HUES6 (cell line): ENCODE data around the gene SCIN.

Source experiments
- H3K27ac ChIP-seq: 2 replicates; pipeline ENCODE4 v1.7.0; 2013; ENCODE audit warnings: low read depth, mild to moderate bottlenecking, low read length, inconsistent platforms
- H3K27me3 ChIP-seq: 2 replicates; pipeline ENCODE4 v1.6.1; 2013; ENCODE audit warnings: low read length; ENCODE audit not compliant: control insufficient read depth, insufficient read depth
- H3K36me3 ChIP-seq: 2 replicates; pipeline ENCODE4 v1.6.1; 2013; ENCODE audit warnings: low read length; ENCODE audit not compliant: control insufficient read depth, insufficient read depth
- H3K4me1 ChIP-seq: 2 replicates; pipeline ENCODE4 v1.6.1; 2013; ENCODE audit warnings: low read length; ENCODE audit not compliant: control insufficient read depth, insufficient read depth
- H3K4me3 ChIP-seq: 2 replicates; pipeline ENCODE4 v1.5.1; 2013; ENCODE audit warnings: low read depth, low read length
- H3K9ac ChIP-seq: one replicate; pipeline ENCODE4 v1.6.1; 2013; ENCODE audit warnings: mild to moderate bottlenecking, low read length
- H3K9me3 ChIP-seq: 2 replicates; pipeline ENCODE4 v1.6.1; 2013; ENCODE audit warnings: low read depth, low read length; ENCODE audit not compliant: control insufficient read depth, insufficient read depth

SCIN gene

DNA sequence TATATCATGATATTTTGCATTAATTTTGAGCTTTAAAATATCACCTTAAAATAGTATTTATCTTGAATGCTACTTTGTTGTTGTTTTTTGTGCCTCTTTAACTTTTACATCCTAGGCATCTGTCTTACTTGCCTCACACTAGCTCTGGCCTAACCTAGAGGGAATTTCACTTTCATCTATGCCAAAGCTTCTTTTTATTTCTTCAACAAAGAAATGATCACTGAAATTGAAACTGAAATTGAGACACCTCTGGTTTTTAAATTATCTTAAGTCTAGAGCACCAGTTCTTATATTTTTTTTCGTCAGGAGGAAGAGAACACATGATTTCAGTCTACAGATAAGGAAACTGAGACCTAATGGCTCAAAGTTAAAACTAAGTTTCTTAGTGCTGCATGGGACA lies 3.5 kb upstream of the SCIN start:
- Histone ChIP-seq H3K9ac (no peak overlapping the region), H3K27ac (no peak overlapping the region), H3K9me3 (no peaks in the 10 kb centered on the region), H3K4me3 (no peak overlapping the region), H3K36me3 (no peaks in the 10 kb centered on the region), H3K27me3 (peaks cover 42% of the 10 kb centered on the region), H3K4me1 (peaks cover 5% of the 10 kb centered on the region; the same call in 1 of the 2 replicates)

DNA sequence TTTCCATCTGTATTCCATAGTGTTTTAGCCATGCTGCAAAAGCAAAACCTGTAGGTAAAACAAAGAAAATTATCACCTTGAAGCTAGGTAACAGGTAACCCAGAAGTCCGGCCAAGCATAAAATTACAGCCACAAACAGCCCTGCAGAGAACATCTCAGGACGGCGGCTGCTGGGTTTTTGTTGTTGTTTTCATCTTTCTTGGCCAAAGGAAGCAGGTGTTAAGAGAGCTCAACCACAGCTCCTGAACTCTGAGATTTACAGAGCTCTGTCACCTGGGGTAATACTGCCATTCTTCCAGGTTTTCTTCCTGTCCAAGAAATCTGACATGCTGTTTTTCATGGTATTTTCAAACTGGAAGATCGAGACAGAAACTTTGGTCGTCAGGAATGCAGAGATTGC lies 847 bp upstream of the SCIN start:
- Histone ChIP-seq H3K4me1 (peaks cover 5% of the 10 kb centered on the region; the same call in 1 of the 2 replicates), H3K9ac (no peak overlapping the region), H3K27ac (no peak overlapping the region), H3K9me3 (no peaks in the 10 kb centered on the region), H3K27me3 (peaks cover 58% of the 10 kb centered on the region), H3K36me3 (no peaks in the 10 kb centered on the region), H3K4me3 (0 out of 2 replicates have a peak overlapping the region, but pooled peaks have one; percentile 58)

- H3K9ac ChIP-seq: no peak overlapping the region
- H3K36me3 ChIP-seq: no peaks in the 10 kb centered on the region
- peak overlapping the region; percentile 58 for H3K4me3 ChIP-seq
- peaks cover 58% of the 10 kb centered on the region for H3K27me3 ChIP-seq
- no peaks in the 10 kb centered on the region for H3K9me3 ChIP-seq
- peaks cover 5% of the 10 kb centered on the region; the same call in 1 of the 2 replicates for H3K4me1 ChIP-seq
- no peak overlapping the region for H3K27ac ChIP-seq
These were observed 369 bp upstream of the SCIN start for GRCh38 chr7:12570168-12570533.

DNA sequence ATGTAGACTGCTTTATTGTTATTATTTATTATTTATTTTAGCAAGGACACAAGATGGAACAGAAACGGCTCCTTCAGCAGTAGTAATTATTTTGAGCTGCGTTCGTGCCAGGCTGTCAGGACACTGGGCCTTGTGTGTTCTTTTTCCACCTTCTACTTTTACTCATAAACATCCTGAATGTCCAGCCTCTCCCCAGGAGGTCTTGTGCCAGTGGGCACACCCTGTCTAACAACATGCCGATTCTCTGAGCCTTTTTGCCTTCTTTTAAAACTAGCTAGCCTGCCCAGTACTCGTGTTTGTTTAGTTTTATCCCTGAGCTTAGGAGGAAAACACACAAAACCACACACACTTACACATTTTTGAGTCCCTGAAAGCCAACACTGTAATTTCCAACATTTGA lies 1.2 kb downstream of the SCIN start:
- Histone ChIP-seq H3K4me3 (no peak overlapping the region), H3K27me3 (peaks cover 58% of the 10 kb centered on the region), H3K9me3 (no peaks in the 10 kb centered on the region), H3K36me3 (no peaks in the 10 kb centered on the region), H3K9ac (no peak overlapping the region), H3K4me1 (peaks cover 5% of the 10 kb centered on the region; the same call in 1 of the 2 replicates), H3K27ac (no peak overlapping the region)

DNA sequence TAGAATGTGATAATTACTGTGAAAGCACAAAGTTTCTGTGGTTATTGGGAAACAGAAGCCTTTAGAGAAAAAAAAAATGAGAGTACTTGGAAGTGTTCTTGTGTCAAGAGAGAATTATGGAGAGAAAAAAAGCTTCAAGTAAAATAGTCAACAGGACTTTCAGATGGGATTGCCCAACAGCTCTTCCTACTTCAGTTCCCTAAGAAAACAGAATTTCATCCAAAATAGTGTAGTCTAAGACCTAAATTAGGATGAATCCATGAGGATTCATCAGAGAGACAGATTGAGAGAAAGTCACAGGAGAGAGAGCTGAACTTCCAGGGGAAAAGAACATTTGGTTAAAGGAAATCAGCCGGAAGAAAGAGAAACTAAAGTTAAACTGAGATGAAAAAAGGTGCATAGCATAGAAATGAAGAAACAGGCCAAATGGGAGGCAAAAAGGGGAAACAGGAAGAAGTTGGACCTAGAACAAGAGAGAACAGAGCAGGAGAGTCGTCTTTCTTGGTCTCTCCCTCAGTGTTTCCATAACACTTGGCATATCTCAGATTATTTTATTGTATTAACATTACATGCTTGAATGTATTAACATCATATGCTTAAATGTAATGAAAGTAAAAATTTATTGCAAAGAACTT lies 2.5 kb downstream of the SCIN start:
- H3K9me3 ChIP-seq: no peaks in the 10 kb centered on the region
- H3K4me1 ChIP-seq: peaks cover 5% of the 10 kb centered on the region; the same call in 1 of the 2 replicates
- no peak overlapping the region for H3K9ac ChIP-seq
- peaks cover 55% of the 10 kb centered on the region for H3K27me3 ChIP-seq
- H3K36me3 ChIP-seq: no peaks in the 10 kb centered on the region
- H3K4me3 ChIP-seq: no peak overlapping the region
- no peak overlapping the region for H3K27ac ChIP-seq

- Histone ChIP-seq H3K27ac (no peak overlapping the region), H3K9me3 (no peaks in the 10 kb centered on the region), H3K9ac (no peak overlapping the region), H3K4me1 (peaks cover 5% of the 10 kb centered on the region; the same call in 1 of the 2 replicates), H3K36me3 (no peaks in the 10 kb centered on the region), H3K4me3 (no peak overlapping the region), H3K27me3 (peaks cover 47% of the 10 kb centered on the region)
These were observed 3.4 kb downstream of the SCIN start for GRCh38 chr7:12573885-12574284.

- Histone ChIP-seq H3K27ac (no peak overlapping the region), H3K9ac (no peak overlapping the region), H3K36me3 (no peaks in the 10 kb centered on the region), H3K9me3 (no peaks in the 10 kb centered on the region), H3K4me1 (no peaks in the 10 kb centered on the region), H3K4me3 (no peak overlapping the region), H3K27me3 (no peaks in the 10 kb centered on the region)
These were observed 8.6 kb downstream of the SCIN start for GRCh38 chr7:12578930-12579640.

DNA sequence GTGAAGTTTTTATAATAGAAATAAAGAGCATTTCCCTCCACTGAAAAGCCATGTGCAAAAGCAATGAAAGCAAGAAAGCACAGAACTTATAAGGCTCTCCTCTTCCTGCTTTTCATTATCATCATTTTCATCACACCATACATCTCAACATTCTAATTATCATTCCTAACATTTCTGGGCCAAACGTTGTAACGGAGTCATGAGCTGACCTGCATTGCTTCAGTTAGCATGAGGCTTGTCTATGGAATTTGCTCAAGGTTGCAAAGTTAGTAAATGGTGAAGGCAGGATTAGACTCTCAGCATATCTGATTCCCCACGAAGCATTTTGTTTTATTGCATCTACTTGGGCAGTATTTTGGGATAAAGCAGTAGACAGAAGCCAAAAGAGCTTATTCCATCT lies 11.4 kb downstream of the SCIN start:
- no peak overlapping the region for H3K4me3 ChIP-seq
- H3K27me3 ChIP-seq: no peaks in the 10 kb centered on the region
- no peak overlapping the region for H3K27ac ChIP-seq
- H3K9ac ChIP-seq: no peak overlapping the region
- H3K9me3 ChIP-seq: no peaks in the 10 kb centered on the region
- H3K36me3 ChIP-seq: no peaks in the 10 kb centered on the region
- H3K4me1 ChIP-seq: no peaks in the 10 kb centered on the region

GRCh38 chr7:12582362-12582761 lies 11.8 kb downstream of the SCIN start:
- no peaks in the 10 kb centered on the region for H3K27me3 ChIP-seq
- no peak overlapping the region for H3K27ac ChIP-seq
- H3K9me3 ChIP-seq: no peaks in the 10 kb centered on the region
- H3K4me1 ChIP-seq: no peaks in the 10 kb centered on the region
- no peak overlapping the region for H3K9ac ChIP-seq
- no peak overlapping the region for H3K4me3 ChIP-seq
- no peaks in the 10 kb centered on the region for H3K36me3 ChIP-seq

DNA sequence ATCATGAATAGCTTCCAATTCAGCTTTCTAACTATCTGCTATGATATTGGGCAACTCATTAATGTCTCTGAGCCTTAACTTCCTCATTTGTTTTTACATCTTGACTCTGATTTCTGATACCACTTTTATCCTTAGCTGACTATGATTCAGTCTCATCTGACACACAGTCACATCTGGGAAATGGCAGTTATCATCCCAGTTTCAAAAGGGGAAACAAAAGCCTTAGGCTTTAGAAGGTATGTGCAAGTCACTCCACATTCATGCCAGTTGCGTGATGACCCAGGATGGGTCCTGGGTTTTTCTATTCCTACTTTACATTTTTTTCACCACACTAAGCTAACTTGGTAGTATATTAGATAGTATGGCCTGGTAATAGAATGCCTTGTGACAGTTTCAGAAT lies 12.7 kb downstream of the SCIN start:
- Histone ChIP-seq H3K9me3 (no peaks in the 10 kb centered on the region), H3K36me3 (no peaks in the 10 kb centered on the region), H3K27ac (no peak overlapping the region), H3K4me1 (no peaks in the 10 kb centered on the region), H3K27me3 (no peaks in the 10 kb centered on the region), H3K9ac (no peak overlapping the region), H3K4me3 (no peak overlapping the region)

DNA sequence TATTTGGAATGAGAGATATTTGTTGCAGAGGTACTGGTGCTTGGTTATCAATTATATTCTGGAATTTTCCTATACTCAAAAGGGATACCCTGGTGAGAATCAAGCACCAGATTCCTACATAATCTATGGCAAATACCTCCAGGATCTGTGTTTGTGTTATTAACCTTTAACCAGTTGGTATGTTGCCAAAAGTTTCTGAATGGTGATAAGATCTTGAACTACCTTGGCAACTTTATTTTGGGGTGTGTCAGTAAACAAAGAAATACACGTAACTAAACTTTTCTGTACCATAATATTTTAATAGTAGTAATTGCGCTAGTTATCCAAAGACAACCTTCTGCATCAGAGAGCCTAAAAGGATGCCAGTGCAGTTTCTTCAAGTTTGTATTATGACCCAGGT lies 13.4 kb downstream of the SCIN start:
- H3K9ac ChIP-seq: no peak overlapping the region
- no peaks in the 10 kb centered on the region for H3K27me3 ChIP-seq
- H3K36me3 ChIP-seq: no peaks in the 10 kb centered on the region
- H3K4me3 ChIP-seq: no peak overlapping the region
- no peak overlapping the region for H3K27ac ChIP-seq
- H3K9me3 ChIP-seq: no peaks in the 10 kb centered on the region
- no peaks in the 10 kb centered on the region for H3K4me1 ChIP-seq
